A204.1 (cell line): ENCODE data around the gene ZNF888.
"Not testable (repeated sequence)": the region's sequence is repeated elsewhere in the genome, so short reads cannot be mapped to it uniquely, and the experiment has no call there.

Experiments used
- FAIRE-seq: peaks from 2 replicates; lab custom pipeline; 2012; peaks lifted over from hg19 to GRCh38; lab: Jason Lieb, UNC

ZNF888 gene

GRCh38 chr19:52922841-52923777, at the start of gene ZNF888:
ZNF888 (minus strand) TSS chr19:52923428; CDS start chr19:52917873, 5,555 bp downstream.
- no peak for FAIRE-seq

GRCh38 chr19:52967772-52968171, 44.5 kb upstream of the ZNF888 start:
- no peak for FAIRE-seq

- FAIRE-seq = no peak
Measured at GRCh38 chr19:52963247-52963618, 40.0 kb upstream of the ZNF888 start.

GRCh38 chr19:52962394-52963246, 39.4 kb upstream of the ZNF888 start, which contains the start of gene ZNF816:
ZNF816 (minus strand) TSS chr19:52962881; CDS start chr19:52956089, 6,792 bp downstream.
- peak; percentile 48 for FAIRE-seq

GRCh38 chr19:52961981-52962380, 38.8 kb upstream of the ZNF888 start:
- no peak for FAIRE-seq

- FAIRE-seq = no peak
Measured at GRCh38 chr19:52959613-52960295, 36.5 kb upstream of the ZNF888 start.

- FAIRE-seq = no peak
Measured at GRCh38 chr19:52957591-52957990, 34.4 kb upstream of the ZNF888 start.

GRCh38 chr19:52956917-52957316, 33.7 kb upstream of the ZNF888 start:
- no peak for FAIRE-seq

GRCh38 chr19:52949422-52949821, 26.2 kb upstream of the ZNF888 start:
- FAIRE-seq = no peak

GRCh38 chr19:52948025-52948770, 25.0 kb upstream of the ZNF888 start:
- FAIRE-seq = no peak

- no peak for FAIRE-seq
Measured at GRCh38 chr19:52946322-52947310, 23.4 kb upstream of the ZNF888 start.

GRCh38 chr19:52945652-52946321, 22.6 kb upstream of the ZNF888 start:
- no peak for FAIRE-seq

GRCh38 chr19:52944703-52945493, 21.7 kb upstream of the ZNF888 start:
- not testable (repeated sequence) for FAIRE-seq

GRCh38 chr19:52943884-52944643, 20.8 kb upstream of the ZNF888 start:
- no peak for FAIRE-seq

GRCh38 chr19:52943134-52943883, 20.1 kb upstream of the ZNF888 start:
- no peak for FAIRE-seq

- FAIRE-seq = no peak
Measured at GRCh38 chr19:52942386-52943133, 19.3 kb upstream of the ZNF888 start.

- no peak for FAIRE-seq
Measured at GRCh38 chr19:52941941-52942385, 18.7 kb upstream of the ZNF888 start.
